ENCODE measurements around the gene NAGK. TPM values are rescaled to one million over a fixed set of nuclear protein-coding genes. Genes with fewer than 3 reads are reported as not detected.
"Not testable (repeated sequence)": the region's sequence is repeated elsewhere in the genome, so short reads cannot be mapped to it uniquely, and the experiment has no call there.

Gene NAGK
- total RNA-seq: 46.7 TPM
- long read RNA-seq, full-length matches to known transcripts: 35 of 39 reads
- long read RNA-seq, partial matches to known transcripts: 0 of 39 reads
- long read RNA-seq, other reads (novel, unspliced or antisense): 4 of 39 reads

DNA sequence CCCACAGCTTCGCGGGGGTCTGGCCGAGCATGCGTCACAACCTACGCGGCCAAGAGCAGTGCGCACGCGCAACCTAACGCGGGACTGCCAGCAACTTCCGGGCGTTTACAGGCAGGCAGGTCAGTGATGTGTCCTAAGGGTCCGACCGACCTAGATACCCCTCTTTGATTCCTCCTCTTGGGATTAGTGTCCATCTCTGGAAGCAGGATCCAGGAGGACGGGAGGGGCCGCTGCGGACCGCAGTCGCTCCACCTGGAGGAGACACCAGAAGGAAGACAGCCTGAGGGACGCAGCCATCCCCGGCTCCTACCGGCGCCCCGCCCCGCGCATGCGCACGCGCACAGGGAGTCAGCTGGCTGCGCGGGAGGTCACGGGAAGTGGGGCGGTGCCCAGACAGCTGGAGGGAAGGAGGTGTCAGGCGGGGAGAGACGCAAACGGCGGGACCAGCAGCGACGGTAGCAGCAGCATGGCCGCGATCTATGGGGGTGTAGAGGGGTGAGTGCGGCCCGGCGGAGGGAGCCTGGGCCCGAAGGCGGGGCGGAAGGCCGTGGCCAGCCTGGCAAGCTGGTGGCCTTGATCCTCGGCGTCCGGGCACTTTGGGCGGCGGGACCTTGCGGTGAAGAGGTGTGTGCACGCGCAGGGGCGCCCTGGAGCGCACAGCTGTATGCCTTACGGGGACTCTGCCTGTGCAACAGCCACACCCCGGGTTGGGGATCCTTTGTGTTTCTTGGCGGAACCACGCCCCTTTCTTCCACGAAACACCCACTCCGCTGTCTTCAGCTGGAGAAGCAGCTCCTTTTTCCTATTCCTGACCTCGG lies at the start of gene NAGK:
NAGK (plus strand) TSS at position 431 of the 818 bp plus-strand sequence; CDS start at position 467, 36 bp downstream.
- no peaks in the 10 kb centered on the region for H3K9me3 ChIP-seq (replicated peaks)
- peak within 1 kb of the TSS; percentile 87 for H3K4me3 ChIP-seq
- H3K27ac ChIP-seq (replicated peaks): peak within 1 kb of the TSS; percentile 94
- H3K36me3 ChIP-seq: peaks cover 9% of the 10 kb centered on the region
- intact Hi-C loops (cut with micrococcal nuclease): no loop called here
- H3K4me1 ChIP-seq: peaks cover 56% of the 10 kb centered on the region
- peak; percentile 95 for DNase-seq
- H3K27me3 ChIP-seq (ENCODE audit: low read depth): no peaks in the 10 kb centered on the region
- TF ChIP-seq, protein P1, sequence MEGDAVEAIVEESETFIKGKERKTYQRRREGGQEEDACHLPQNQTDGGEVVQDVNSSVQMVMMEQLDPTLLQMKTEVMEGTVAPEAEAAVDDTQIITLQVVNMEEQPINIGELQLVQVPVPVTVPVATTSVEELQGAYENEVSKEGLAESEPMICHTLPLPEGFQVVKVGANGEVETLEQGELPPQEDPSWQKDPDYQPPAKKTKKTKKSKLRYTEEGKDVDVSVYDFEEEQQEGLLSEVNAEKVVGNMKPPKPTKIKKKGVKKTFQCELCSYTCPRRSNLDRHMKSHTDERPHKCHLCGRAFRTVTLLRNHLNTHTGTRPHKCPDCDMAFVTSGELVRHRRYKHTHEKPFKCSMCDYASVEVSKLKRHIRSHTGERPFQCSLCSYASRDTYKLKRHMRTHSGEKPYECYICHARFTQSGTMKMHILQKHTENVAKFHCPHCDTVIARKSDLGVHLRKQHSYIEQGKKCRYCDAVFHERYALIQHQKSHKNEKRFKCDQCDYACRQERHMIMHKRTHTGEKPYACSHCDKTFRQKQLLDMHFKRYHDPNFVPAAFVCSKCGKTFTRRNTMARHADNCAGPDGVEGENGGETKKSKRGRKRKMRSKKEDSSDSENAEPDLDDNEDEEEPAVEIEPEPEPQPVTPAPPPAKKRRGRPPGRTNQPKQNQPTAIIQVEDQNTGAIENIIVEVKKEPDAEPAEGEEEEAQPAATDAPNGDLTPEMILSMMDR (IDR thresholded peaks at IDR 0.05; ENCODE audit: borderline replicate concordance): no peak

DNA sequence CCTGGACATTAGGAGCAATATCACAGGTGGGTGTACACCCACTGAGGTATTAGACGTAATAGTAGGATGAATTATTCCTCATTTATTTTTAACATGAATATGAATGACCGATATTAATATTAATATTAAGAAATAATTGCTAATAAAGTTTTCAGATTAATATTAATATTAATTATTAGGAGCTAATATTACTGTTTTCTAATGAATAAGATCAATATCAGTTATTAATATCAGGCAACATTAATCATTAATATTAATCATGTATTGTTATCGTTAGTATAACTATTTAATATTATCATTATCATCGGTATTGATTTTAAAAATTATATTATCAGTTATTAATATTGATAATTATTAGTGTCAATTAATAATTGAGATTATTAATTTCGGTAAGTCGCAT lies 48.5 kb upstream of the NAGK start:
- H3K36me3 ChIP-seq; H3K4me3 ChIP-seq; DNase-seq; H3K4me1 ChIP-seq; intact Hi-C loops (cut with micrococcal nuclease); H3K27ac ChIP-seq (replicated peaks); H3K9me3 ChIP-seq (replicated peaks); H3K27me3 ChIP-seq (ENCODE audit: low read depth): not testable (repeated sequence)

DNA sequence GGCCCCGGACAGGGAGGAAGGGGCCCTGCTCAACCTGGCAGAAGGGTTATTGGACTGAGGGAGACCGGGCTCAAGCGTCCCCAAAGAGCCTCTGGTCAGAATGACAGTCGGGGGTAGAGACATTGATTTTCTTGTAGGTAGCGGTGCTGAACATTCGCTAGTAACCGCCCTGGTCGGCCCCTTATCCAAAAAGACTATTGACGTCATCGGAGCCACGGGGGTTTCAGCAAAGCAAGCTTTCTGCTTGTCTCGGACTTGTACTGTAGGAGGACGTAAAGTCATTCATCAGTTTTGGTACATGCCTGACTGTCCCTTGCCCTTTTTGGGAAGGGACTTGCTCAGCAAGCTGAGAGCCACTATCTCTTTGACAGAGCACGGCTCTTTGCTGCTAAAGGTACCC lies 47.1 kb upstream of the NAGK start:
- intact Hi-C loops (cut with micrococcal nuclease); H3K9me3 ChIP-seq (replicated peaks); H3K27ac ChIP-seq (replicated peaks); H3K4me3 ChIP-seq; H3K36me3 ChIP-seq; H3K4me1 ChIP-seq; DNase-seq; H3K27me3 ChIP-seq (ENCODE audit: low read depth): not testable (repeated sequence)

DNA sequence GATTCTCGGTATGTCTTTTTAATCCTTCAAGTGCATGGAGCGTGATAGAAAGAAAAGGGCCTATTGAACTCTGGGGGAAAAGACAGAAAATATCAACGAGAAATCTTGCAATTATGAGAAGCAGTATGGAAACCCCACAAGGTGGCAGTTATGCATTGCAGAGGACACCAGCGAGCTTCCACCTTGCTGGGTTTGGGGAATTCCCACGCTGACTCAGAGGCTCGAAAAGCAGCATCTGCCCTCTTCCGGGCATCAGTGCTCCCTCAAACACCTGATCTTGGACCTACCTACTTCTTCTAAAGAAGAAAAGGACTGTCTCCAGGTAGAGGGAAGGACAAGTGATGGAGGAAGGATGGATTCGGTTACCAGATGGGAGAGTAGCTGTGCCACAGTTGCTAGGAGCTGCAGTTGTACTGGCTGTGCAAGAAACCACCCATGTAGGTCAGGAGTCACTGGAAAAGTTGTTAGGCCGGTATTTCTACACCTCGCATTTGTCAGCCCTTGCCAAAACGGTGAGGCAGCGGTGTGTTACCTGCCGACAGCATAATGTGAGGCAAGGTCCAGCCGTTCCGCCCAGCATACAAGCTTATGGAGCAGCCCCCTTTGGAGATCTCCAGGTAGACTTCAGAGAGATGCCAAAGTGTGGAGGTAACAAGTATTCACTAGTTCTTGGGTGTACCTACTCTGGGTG lies 44.8 kb upstream of the NAGK start:
- intact Hi-C loops (cut with micrococcal nuclease); H3K4me1 ChIP-seq; H3K27ac ChIP-seq (replicated peaks); DNase-seq; H3K9me3 ChIP-seq (replicated peaks); H3K27me3 ChIP-seq (ENCODE audit: low read depth); H3K4me3 ChIP-seq; H3K36me3 ChIP-seq: not testable (repeated sequence)

DNA sequence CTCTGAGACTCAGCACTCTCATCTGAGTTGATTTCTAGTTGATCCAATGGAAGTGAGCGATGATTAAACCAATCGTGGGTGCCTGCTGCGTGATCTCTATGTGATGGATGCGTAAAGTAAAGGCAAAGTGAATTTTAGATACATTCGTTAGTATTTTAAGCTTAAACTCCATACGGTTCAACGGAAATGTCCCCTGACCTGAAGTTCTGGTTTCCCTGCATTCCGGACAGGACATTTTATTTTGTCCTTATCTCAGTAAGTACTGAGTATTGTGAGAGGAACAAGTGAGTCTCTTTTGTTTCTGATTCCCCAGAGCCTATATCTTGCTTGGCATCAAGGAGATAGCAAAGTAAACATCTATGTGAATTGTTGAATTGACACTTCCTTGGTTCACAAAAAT lies 32.2 kb upstream of the NAGK start:
- H3K4me1 ChIP-seq; H3K4me3 ChIP-seq; H3K27ac ChIP-seq (replicated peaks); H3K36me3 ChIP-seq; H3K27me3 ChIP-seq (ENCODE audit: low read depth); intact Hi-C loops (cut with micrococcal nuclease); DNase-seq; H3K9me3 ChIP-seq (replicated peaks): not testable (repeated sequence)

DNA sequence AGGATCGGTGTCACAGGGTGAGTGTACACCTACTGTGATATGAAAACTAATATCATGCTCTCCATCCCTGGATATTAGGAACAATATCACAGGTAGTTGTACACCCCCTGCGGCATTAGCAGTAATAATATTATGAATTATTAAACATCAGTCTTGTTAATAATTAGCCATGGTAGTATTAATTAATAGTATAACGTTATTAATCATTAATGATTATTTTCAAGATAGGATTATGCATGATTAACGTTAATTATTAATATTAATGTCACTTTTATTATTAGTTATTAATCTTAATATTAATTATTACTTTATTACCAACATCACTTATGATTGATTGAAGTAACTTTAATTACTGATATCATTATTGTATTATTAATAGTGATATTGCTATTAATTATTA lies 26.2 kb upstream of the NAGK start:
- Histone ChIP-seq H3K4me1 (no peaks in the 10 kb centered on the region), H3K36me3 (no peaks in the 10 kb centered on the region), H3K27ac (replicated peaks) (no peak overlapping the region), H3K27me3 (ENCODE audit: low read depth) (peaks cover 27% of the 10 kb centered on the region), H3K9me3 (replicated peaks) (no peaks in the 10 kb centered on the region), H3K4me3 (no peak overlapping the region)
- DNase-seq: no peak
- intact Hi-C loops (cut with micrococcal nuclease): no loop called here
- TF ChIP-seq, protein P1 (IDR thresholded peaks at IDR 0.05; ENCODE audit: borderline replicate concordance): no peak

DNA sequence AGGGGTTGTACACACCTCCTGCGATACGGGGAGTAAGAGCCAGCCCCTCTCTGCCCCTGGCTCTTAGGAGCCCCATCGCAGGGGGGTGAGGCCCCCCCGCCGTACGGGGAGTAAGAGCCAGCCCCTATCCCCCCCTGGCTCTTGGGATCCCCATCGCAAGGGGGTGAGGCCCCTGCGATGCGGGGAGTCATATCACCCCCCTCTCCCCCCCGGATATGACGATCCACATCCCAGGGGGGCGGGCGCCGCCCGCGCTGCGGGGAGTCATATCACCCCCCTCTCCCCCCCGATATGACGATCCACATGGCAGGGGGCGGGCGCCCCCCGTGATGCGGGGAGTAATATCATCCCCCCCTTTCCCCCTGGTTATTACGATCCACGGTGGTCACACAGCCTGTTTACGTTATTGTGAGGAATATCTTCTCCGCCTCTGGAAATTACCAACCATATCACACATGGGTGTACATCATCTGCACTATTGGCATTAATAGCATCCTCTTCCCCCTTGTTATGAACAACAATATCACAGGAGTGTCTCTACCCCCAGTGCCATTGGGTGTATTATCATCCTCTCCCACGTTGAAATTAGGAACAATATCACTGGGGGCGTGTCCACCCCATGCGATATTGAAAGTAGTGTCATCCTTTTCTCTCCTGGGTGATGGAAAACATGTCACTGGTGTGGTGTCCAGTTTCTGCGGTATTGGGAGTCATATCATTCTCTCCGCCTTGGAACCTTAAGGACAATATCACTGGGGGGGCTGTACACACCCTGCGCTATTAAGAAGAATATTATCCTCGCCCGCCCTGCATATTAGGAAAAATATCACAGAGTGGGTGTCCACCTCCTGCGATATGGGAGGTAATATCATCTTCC lies 24.7 kb upstream of the NAGK start:
- H3K27me3 ChIP-seq (ENCODE audit: low read depth): peaks cover 27% of the 10 kb centered on the region
- TF ChIP-seq, protein P1 (IDR thresholded peaks at IDR 0.05; ENCODE audit: borderline replicate concordance): no peak
- no peak overlapping the region for H3K4me3 ChIP-seq
- H3K36me3 ChIP-seq: no peaks in the 10 kb centered on the region
- H3K4me1 ChIP-seq: no peaks in the 10 kb centered on the region
- no peaks in the 10 kb centered on the region for H3K9me3 ChIP-seq (replicated peaks)
- no peak for DNase-seq
- no peak overlapping the region for H3K27ac ChIP-seq (replicated peaks)
- intact Hi-C loops (cut with micrococcal nuclease): no loop called here
